A172 (cell line): Measurements from ENCODE around the gene CHD3. TPM values are rescaled to one million over a fixed set of nuclear protein-coding genes. Genes with fewer than 3 reads are reported as not detected.
A peak's percentile ranks its signal among the peaks of the same experiment; 100 is the strongest.

Experiments used
- DNase-seq: peaks from one replicate; pipeline ENCODE4 v3.0.0-alpha.2; 2015; ENCODE audit warnings: low spot score
- total RNA-seq: library from RNA; depleted of rRNA; stranded (reverse); fragments of >200 nt; shearing (Covaris generic); gene quantifications from 2 replicates; pipeline ENCODE4 v1.2.3, GENCODE V29; 2014

Gene CHD3
- total RNA-seq, 1 experiment from 2014 or later = 89.2 TPM

DNA sequence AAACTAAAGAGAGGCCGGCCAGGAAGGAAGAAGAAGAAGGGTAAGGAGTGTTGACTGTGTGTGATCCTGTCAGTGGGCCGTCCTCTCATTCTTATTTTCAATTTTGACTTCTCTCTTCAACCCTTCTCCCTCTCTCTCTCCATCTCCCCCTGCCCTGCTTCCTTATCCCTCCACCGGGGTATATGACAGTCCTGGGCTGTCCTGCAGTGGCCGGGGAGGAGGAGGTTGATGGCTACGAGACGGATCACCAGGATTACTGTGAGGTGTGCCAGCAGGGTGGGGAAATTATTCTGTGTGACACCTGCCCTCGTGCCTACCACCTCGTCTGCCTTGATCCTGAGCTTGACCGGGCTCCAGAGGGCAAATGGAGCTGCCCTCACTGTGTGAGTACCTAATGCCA, 5.6 kb downstream of the CHD3 start:
- DNase-seq = no peak

DNA sequence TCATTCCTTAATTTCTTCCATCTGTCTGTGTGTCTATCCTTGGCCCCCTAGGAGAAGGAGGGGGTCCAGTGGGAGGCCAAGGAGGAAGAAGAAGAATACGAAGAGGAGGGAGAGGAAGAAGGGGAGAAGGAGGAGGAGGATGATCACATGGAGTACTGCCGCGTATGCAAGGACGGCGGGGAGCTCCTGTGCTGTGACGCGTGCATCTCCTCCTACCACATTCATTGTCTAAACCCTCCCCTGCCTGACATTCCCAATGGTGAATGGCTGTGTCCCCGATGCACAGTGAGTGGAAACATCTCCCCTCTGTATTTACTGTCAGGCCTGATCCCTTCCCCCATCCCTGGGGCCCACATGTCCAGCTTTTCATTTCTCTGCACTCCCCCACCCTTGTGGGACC, 6.3 kb downstream of the CHD3 start:
- no peak for DNase-seq

DNA sequence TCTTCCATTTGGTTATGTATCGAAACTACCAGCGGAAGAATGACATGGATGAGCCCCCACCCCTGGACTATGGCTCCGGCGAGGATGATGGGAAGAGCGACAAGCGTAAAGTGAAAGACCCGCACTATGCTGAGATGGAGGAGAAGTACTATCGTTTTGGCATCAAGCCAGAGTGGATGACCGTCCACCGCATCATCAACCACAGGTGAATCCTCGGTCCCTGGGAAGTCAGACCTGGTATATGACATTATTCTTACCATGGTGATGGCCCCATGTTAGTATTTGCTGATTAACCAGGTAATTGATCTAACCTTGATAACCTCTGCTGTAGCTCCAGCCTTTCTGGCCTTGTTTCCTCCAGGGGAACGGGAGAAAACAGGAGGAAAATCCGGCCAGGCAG, 8.5 kb downstream of the CHD3 start:
- peak; percentile 40 for DNase-seq

DNA sequence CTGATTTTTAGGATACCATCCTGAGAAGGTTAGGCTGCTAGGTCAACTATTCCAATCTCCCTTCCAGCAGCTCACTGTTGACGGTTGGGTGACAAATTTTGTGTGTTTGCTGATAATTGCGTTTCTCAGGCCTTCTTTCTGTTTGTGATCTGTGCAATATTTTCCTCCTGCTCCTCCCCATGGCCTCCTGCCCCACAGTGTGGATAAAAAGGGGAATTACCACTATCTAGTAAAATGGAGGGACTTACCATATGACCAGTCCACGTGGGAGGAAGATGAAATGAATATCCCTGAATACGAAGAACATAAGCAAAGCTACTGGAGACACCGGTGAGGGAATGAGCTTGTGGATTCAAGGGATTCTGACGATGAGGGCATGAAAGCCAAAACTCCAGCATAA, 9.2 kb downstream of the CHD3 start:
- peak; percentile 25 for DNase-seq

DNA sequence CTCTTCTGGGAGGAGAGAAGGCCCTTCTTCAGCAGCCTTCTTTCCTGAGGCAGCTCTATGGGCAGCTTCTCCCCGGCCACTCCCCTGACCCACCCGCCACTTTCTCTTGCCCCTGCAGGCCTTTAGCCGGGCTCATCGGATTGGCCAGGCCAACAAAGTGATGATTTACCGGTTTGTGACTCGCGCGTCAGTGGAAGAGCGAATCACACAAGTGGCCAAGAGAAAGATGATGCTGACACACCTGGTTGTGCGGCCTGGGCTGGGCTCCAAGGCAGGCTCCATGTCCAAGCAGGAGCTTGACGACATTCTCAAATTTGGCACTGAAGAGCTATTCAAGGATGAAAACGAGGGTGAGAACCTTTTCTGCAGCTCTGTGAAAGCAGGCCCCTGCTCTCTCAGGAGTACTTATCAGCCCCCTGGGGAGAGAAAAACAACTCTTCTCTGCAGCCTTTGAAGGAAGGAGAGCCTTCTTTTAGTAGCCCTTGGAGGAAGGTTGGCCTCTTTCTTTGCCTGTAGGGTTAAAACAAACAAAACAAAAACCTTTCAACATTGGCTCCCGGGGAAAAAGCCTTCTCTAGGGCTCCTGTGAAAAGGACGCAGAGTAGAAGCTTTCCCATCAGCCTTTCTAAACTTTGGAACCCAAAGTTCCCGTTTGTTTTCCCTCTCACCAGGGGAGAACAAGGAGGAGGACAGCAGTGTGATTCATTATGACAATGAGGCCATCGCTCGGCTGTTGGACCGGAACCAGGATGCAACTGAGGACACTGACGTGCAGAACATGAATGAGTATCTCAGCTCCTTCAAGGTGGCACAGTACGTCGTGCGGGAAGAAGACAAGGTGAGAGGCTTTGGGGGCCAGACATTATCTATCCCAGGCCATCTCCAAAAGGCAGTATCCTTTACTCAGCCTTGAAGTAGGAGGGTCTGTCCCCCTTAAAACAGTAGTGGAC, 14.8 kb downstream of the CHD3 start:
- DNase-seq = no peak

DNA sequence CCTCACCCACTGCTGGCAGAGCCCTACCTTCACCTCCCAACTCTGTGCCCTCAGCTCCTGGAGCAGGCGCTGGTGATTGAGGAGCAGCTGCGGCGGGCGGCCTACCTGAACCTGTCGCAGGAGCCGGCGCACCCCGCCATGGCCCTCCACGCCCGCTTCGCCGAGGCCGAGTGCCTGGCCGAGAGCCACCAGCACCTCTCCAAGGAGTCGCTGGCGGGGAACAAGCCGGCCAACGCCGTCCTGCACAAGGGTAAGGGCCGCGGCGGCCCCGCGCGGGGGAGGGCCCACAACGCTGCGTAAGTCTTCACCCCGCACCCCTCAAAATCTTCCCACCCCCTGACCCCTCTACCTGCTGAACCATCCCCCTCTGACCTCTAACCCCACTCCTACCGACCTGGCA, 20.5 kb downstream of the CHD3 start:
- no peak for DNase-seq

DNA sequence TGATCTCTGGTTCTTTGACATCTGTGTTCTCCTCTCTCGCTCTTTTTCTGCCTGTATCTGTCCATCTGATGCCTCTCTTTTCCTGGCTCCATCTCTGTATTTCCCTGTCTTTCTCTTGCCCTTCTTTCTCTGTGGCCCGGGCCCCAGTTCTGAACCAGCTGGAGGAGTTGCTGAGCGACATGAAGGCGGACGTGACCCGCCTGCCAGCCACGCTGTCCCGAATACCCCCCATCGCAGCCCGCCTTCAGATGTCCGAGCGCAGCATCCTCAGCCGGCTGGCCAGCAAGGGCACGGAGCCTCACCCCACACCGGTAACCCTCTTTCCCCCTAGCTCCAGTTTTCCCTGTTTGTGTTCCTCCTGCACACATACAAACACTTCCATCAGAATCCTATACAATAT, 21.7 kb downstream of the CHD3 start:
- no peak for DNase-seq

DNA sequence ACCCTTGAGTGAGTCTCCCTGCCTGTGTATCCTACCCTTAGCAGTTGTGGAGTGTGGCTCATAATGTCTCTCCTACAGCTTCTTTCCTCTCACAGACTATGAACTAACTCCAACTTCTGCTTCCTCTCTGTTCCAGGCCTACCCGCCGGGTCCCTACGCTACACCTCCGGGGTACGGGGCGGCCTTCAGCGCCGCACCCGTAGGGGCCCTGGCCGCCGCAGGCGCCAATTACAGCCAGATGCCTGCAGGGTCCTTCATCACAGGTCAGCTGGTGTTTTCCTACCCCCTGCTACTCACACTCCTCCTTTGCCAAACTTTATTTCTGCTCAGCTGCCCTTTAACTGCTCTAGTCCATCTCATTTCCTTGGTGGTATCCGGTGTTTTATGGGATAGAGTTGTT, 22.1 kb downstream of the CHD3 start:
- DNase-seq = no peak

DNA sequence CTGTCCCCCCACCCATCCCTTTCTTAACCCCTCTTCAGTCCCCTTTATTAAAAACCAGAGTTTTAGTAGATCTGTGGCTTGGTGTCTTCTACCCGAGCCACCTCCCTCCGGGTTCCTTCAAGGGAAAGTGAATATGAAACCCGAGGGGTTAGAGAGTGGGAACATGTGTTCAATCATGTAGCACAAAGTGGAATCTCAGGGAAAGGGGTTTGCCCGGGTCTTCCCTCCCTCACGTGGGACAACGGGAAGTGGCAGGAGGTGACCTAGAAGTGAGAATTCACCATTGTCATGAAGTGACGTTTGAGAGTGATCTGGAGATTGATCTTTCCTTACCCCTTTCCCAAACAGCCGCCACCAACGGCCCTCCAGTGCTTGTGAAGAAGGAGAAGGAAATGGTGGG, 22.5 kb downstream of the CHD3 start:
- DNase-seq = no peak

DNA sequence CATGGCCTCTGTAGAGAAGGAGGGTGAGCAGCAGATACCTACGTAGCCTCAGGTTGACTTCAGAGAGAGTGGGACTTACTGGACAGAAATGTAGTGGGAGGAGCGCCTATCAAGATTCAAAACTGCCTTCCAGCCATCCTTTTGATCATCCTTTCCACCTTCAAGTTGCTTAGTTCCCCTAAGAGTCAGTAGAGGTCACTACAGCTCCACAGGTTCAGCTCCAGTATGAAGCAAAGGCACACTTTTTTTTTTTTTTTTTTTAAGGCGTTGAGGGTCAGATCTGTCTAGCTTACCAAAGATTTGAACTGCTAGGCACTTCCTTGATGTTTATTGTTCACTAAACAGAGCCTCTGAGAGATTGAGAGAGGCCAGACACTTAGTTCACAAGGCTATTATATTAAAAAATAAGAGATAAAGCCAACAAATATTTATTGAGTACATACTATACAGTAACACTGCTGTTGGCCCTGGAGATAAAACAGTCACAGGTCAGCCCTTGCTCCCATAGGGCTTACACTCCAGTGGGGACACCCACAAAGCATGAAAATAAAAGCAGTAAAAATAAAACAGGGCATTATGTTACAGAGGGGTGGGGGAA, 24.4 kb downstream of the CHD3 start:
- peak; percentile 71 for DNase-seq

DNA sequence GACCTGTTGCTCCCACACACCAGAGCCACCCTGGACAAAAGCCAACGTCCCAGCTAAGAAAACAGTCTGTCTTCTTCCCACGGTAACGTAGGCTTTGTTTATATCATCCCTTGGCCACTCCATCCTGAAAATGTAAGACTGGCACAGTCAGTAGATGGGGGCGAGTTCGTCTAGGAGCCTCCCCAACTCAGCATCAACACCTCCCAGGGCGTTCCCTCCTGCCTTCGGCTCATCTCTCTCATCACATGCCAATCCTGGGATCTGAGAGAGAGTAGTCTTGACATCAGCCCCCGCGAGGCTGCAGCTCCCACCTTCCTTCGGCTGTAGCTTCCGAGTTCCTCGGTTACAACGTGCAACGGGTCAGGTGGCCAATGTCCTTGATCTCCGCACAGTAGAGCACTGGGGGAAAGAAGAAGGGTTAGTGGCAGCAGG, 26.6 kb downstream of the CHD3 start:
- DNase-seq = no peak

DNA sequence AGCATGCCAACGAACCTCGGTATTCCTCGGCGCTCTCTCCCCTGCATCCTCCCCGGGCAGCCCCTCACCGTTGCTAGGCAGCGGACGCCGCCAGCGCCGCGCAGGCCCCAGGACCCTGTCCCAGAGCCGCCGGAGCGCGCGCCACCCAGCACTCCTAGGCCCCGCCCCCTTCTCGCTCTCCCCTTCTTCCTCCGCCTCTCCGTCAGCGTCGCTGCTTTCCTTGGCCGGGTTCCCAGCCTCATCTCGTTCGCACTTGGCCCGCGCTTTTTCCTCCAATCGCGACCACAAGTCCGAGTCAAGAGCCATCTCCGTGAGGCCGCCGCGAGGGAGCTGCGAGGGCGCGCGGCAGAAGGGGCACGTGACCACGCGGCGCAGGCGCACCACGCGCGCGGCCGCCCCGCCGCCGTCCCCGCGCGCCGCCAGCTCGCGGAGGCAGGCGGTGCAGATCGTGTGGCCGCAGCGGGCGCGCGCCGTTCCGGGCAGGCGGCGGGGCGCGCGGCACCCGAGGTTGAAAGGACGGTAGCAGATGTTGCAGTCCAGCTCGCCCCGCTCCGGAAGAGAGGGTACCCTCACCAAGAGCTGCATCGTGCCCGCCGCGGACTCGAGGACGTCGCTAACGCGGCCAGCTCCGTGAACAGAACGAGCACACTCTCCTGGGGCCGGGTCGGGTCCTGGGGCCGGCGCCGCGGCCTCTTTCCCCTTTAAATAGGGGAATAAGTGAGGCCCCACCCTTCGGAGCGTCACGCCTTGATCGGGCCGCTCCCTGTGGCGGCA, 27.2 kb downstream of the CHD3 start, which contains the start of gene RNF227:
Gene RNF227 (minus strand): TSS at position 679 of the 774 bp plus-strand sequence. CDS start 94 bp downstream, at position 585.
- peak; percentile 92 for DNase-seq

DNA sequence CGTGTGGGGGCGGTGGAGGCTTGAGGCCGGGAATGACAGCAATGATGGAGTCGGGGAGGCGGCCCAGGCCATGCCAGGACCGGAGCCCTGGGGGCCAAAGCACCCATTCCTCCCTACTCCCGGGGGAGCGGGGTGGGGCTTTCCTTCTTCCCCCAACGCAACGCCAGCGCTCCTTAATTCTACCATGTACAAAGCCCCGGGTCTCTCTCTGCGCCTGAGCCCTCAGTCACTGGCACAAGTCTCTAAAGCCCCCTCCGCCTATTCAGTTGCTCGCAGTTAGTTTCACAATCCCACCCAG, 27.7 kb downstream of the CHD3 start:
- no peak for DNase-seq

DNA sequence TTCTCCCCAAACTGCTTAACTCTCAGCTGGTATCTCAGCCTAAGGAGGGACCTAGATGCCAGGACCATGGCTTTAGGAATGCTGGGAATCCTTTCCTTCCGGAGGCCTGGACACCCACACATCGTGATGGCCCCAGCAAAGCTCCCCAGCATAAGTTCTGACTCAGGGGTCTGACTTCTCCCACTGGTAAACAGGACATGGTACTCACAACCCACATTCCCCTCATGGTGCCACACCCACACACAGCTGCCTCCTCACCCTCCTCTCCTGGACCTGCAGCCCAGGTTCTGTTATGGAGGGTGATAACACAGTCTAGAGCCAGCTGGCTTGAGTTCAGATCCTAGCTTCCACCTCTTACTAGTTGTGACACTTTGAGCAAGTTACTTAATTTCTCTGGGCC, 28.2 kb downstream of the CHD3 start:
- DNase-seq = peak; percentile 49

DNA sequence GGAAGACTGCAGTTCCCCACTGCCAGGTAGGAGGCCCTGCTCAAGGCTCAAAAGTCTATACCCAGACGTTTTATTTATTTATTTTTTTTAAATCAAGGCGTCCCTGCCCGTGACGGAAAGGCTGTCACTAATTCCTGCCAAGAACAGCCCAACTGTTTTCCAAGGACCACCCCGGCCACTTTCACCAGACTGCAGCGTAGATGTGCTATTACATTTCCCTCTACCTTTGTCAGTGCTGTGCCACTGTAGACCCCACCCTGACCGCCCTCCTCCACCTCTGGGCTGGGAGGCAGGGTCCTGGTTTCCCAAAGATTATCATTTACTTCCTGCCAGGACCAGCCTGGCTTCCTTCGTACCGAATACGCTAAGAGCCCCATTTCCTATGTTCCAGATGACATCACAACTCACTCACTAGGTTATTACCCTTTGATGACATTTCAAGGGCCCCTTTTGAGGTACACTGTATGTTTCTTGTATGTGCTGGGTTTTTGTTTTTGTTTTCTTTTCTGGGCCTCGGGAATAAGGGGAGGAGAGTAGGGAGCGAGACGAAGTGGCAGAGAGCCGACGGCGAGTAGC, 33.8 kb downstream of the CHD3 start:
- DNase-seq = no peak

DNA sequence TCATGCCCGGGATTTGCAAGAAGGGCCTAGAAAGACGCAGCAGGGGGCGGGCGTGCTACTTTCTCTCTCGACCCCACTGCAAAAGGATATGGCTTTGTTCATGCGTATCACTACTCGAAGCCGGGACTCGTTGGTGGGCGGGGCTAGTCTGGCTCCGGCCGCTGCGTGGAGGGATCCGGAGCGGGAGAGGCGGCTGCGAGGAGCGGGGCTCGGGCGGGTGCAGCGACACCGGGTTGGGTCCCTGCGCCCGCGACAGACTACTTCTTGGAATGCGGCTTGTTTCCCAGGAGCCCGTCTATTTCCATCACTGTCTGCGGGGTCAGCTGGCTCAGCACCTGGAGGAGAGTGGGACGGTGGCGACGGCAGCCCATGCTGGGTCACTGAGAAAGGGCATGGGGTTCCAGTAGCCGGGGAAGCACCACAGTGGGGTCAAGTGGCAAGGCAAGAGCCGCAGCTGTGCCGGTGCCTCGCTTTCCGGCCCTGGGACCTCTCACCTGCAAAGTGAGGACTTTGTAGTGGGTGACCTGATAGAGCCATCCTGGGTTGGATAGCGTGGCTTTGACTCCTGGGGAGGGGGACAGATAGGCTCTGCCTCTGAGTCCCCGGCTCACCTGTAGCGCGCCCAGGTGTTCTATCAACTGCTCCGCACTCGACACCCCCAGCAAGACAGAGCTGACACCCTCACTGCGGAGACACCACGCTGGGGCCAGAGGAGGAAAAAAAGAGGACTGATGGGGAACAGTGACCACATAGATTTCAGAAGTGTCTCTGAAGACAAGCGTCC, 34.4 kb downstream of the CHD3 start:
- no peak for DNase-seq

DNA sequence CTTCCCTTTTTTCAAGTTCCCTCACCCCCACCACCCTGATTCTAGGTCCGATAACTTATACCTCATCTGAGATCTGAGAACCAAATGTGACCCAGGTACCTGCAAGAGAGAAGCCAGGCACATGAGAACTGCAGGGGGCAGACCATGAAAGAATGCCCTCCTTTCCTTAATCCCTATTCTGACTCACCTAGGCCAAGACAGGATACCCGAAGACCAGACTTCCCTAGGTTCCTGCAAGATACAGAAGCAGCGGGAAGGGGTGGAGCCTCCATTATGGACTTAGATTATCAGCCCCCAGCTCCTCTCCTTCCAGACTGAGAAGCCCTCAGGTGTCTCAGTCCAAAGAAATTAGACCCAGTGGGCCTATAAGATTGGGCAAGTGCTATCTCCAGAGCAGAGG, 39.0 kb downstream of the CHD3 start:
- DNase-seq = no peak

DNA sequence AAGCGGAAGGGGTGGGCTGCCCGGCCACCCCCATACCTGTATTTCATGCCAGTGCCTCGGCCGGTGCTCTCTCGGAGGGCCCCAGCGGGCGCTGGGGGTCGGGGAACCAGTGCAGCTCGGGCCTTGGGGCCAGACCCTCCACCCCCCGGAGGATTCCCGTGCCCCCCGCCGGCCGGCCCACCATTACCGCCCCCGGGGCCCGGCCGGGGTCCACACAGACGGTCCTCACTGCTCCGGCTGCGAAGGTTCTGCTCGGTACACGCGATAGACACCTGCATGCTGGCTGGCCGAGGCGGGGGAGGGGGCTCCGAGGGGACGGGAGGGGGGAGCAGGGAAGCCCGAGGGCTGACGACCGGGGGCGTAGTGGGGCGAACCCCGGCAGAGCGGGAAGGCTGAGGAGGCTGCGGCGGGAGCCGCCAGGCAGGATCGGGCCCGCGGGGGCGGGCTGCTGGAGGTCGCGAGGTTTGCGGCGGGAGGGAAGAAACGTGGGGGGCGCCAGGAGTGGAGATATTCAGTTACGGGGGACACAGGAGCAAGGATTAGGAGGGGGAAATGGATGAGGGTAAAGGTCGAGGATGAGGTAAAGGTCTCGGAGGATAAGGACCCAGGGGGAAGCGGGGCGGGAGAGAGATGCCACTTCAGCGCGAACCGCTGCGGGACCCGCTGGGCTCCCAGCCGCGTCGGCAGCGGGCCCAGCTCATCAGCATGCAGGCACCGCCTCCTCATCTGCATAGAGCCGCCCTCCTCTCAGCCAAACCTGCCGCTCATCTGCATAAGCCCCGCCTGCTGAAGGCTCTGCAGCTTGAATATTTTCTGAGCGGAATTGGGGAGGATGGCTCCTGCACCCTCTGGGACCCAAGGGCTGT, 40.8 kb downstream of the CHD3 start, which contains the start of gene KCNAB3:
Gene KCNAB3 (minus strand): TSS at position 699 of the 866 bp plus-strand sequence. CDS start 421 bp downstream, at position 278.
- DNase-seq = no peak

DNA sequence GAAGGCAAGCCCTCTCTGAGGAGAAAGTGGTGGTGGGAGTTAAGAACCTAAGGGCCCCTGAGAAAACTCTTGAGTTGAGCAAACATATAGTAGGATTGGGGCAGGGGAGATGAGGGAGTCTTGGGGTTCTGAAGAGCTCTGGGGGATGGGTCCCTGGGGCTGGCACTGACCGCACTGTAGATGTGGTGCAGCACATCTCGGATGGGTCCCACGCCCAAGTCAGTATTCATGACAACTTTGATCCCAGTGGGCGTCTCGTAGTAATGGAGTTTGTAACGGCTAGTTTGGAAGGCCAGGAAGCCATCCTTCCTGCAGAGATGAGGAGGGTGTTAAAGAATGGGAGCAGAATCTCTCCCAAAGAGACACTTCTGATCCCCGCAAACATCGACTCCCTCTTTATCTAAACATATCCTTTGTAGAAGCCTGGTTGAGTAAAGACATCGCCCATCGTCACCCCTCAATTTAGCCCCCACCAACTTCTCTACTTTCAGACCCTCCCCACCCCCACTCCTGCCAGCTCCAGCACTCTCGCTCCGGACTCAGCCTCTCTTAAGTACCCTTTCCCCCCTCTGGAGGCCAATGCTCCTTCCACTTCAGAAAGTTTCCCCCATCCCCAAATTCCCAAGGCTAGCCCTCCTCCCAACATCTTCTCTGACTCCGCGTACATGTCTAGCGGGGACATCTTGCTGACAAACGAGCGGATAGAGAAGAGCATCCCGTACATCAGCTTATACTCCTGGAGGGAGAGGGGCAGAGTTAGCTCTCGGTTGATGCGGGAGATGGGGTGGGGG, 42.4 kb downstream of the CHD3 start:
- no peak for DNase-seq
